ENCODE data around the gene OSER1. TPM values are rescaled to one million over a fixed set of nuclear protein-coding genes. Genes with fewer than 3 reads are reported as not detected.

Gene OSER1
- total RNA-seq, 1 experiment from 2014 or later, result 50.5 TPM

- peaks cover 31% of the 10 kb centered on the region for H3K36me3 ChIP-seq (ENCODE audit: insufficient read depth, low read length, poor library complexity, severe bottlenecking)
- no peak overlapping the region for H3K27ac ChIP-seq (ENCODE audit: low read depth, low read length, poor library complexity, severe bottlenecking)
- no TSS peak for BruUV-seq (replicated peaks)
- no peaks in the 10 kb centered on the region for H3K27me3 ChIP-seq (replicated peaks; ENCODE audit: insufficient read depth, low read depth, low read length, poor library complexity)
- H3K4me3 ChIP-seq (ENCODE audit: low read depth, low read length, poor library complexity, severe bottlenecking), result no peak overlapping the region
- H3K9me3 ChIP-seq (ENCODE audit: low read depth, low read length, poor library complexity, severe bottlenecking), result no peaks in the 10 kb centered on the region
- intact Hi-C loops (cut with micrococcal nuclease; ENCODE audit: unreplicated experiment), result no loop called here
- TF ChIP-seq EZH2 (IDR thresholded peaks at IDR 0.05; ENCODE audit: borderline replicate concordance, low read depth, low read length, poor library complexity, severe bottlenecking), result no peak
- TF ChIP-seq, protein P1, sequence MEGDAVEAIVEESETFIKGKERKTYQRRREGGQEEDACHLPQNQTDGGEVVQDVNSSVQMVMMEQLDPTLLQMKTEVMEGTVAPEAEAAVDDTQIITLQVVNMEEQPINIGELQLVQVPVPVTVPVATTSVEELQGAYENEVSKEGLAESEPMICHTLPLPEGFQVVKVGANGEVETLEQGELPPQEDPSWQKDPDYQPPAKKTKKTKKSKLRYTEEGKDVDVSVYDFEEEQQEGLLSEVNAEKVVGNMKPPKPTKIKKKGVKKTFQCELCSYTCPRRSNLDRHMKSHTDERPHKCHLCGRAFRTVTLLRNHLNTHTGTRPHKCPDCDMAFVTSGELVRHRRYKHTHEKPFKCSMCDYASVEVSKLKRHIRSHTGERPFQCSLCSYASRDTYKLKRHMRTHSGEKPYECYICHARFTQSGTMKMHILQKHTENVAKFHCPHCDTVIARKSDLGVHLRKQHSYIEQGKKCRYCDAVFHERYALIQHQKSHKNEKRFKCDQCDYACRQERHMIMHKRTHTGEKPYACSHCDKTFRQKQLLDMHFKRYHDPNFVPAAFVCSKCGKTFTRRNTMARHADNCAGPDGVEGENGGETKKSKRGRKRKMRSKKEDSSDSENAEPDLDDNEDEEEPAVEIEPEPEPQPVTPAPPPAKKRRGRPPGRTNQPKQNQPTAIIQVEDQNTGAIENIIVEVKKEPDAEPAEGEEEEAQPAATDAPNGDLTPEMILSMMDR (conservative IDR thresholded peaks at IDR 0.05; ENCODE audit: low read depth, low read length), result no peak
- ChIA-PET CTCF (no interaction called here), POLR2A (ENCODE audit: low non-redundant PET) (no interaction called here)
- H3K4me1 ChIP-seq (ENCODE audit: insufficient read depth, low read length, poor library complexity, severe bottlenecking), result peaks cover 29% of the 10 kb centered on the region
- DNase-seq (ENCODE audit: low spot score), result no peak
These were observed 3.3 kb downstream of the OSER1 start for GRCh38 chr20:44207126-44207723.

DNA sequence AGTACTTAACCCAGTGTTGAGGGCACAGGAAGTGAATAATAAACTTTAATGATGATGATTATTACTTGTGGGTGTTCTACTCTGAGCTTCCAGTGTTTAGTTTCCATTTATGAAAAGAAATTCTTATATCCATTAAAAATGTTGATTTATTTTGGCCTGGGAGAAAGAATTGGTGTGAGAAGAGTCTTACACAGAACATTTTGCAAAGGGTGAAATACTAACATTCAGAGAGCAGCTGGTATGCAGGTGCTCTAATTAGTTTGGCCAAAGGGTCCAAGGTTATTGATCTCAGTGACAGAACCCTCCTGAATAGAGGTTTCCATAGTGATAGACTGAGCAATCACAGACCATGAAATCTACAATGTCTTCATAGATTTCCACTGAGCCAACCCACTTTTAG, 4.4 kb downstream of the OSER1 start:
- intact Hi-C loops (cut with micrococcal nuclease; ENCODE audit: unreplicated experiment), result no loop called here
- Histone ChIP-seq H3K27me3 (replicated peaks; ENCODE audit: insufficient read depth, low read depth, low read length, poor library complexity) (no peaks in the 10 kb centered on the region), H3K4me3 (ENCODE audit: low read depth, low read length, poor library complexity, severe bottlenecking) (no peak overlapping the region), H3K4me1 (ENCODE audit: insufficient read depth, low read length, poor library complexity, severe bottlenecking) (peaks cover 23% of the 10 kb centered on the region), H3K36me3 (ENCODE audit: insufficient read depth, low read length, poor library complexity, severe bottlenecking) (peaks cover 40% of the 10 kb centered on the region), H3K27ac (ENCODE audit: low read depth, low read length, poor library complexity, severe bottlenecking) (no peak overlapping the region), H3K9me3 (ENCODE audit: low read depth, low read length, poor library complexity, severe bottlenecking) (no peaks in the 10 kb centered on the region)
- BruUV-seq (replicated peaks), result no TSS peak
- DNase-seq (ENCODE audit: low spot score), result no peak
- ChIA-PET CTCF (no interaction called here), POLR2A (ENCODE audit: low non-redundant PET) (interaction anchor here (0.7 kb wide), 1 partner anchor 265 kb away, joined by 4 read pairs; no protein-coding TSS in a partner anchor)
- TF ChIP-seq, protein P1 (conservative IDR thresholded peaks at IDR 0.05; ENCODE audit: low read depth, low read length), result no peak

GRCh38 chr20:44204832-44205215, 5.7 kb downstream of the OSER1 start:
- BruUV-seq (replicated peaks), result no TSS peak
- Histone ChIP-seq H3K27ac (ENCODE audit: low read depth, low read length, poor library complexity, severe bottlenecking) (peak overlapping the region; percentile 57), H3K4me3 (ENCODE audit: low read depth, low read length, poor library complexity, severe bottlenecking) (no peak overlapping the region), H3K27me3 (replicated peaks; ENCODE audit: insufficient read depth, low read depth, low read length, poor library complexity) (no peaks in the 10 kb centered on the region), H3K9me3 (ENCODE audit: low read depth, low read length, poor library complexity, severe bottlenecking) (no peaks in the 10 kb centered on the region), H3K4me1 (ENCODE audit: insufficient read depth, low read length, poor library complexity, severe bottlenecking) (peaks cover 23% of the 10 kb centered on the region), H3K36me3 (ENCODE audit: insufficient read depth, low read length, poor library complexity, severe bottlenecking) (peaks cover 51% of the 10 kb centered on the region)
- ChIA-PET CTCF (no interaction called here), POLR2A (ENCODE audit: low non-redundant PET) (interaction anchor here (1.1 kb wide), 1 partner anchor 9 kb away, joined by 5 read pairs; no protein-coding TSS in a partner anchor)
- TF ChIP-seq, protein P1 (conservative IDR thresholded peaks at IDR 0.05; ENCODE audit: low read depth, low read length), result no peak
- no peak for TF ChIP-seq EZH2 (IDR thresholded peaks at IDR 0.05; ENCODE audit: borderline replicate concordance, low read depth, low read length, poor library complexity, severe bottlenecking)
- intact Hi-C loops (cut with micrococcal nuclease; ENCODE audit: unreplicated experiment), result no loop called here
- DNase-seq (ENCODE audit: low spot score), result no peak

All from A673 (cell line).